DMS153 treated with DMSO at 0.1 percent for 48 hours (cell line): ENCODE measurements around the gene PBX4.
"Not testable (repeated sequence)": the region's sequence is repeated elsewhere in the genome, so short reads cannot be mapped to it uniquely, and the experiment has no call there.

Experiments
- DNase-seq: peaks from one replicate; lab custom pipeline; 2025; ENCODE audit not compliant: unreplicated experiment; lab: John Stamatoyannopoulos, UW

PBX4 gene

GRCh38 chr19:19627621-19628500, 9.4 kb upstream of the PBX4 start, which contains the start of gene LPAR2:
Gene LPAR2 (minus strand): TSS chr19:19628220. CDS start chr19:19627275, 945 bp downstream.
- DNase-seq = peak; percentile 39

DNA sequence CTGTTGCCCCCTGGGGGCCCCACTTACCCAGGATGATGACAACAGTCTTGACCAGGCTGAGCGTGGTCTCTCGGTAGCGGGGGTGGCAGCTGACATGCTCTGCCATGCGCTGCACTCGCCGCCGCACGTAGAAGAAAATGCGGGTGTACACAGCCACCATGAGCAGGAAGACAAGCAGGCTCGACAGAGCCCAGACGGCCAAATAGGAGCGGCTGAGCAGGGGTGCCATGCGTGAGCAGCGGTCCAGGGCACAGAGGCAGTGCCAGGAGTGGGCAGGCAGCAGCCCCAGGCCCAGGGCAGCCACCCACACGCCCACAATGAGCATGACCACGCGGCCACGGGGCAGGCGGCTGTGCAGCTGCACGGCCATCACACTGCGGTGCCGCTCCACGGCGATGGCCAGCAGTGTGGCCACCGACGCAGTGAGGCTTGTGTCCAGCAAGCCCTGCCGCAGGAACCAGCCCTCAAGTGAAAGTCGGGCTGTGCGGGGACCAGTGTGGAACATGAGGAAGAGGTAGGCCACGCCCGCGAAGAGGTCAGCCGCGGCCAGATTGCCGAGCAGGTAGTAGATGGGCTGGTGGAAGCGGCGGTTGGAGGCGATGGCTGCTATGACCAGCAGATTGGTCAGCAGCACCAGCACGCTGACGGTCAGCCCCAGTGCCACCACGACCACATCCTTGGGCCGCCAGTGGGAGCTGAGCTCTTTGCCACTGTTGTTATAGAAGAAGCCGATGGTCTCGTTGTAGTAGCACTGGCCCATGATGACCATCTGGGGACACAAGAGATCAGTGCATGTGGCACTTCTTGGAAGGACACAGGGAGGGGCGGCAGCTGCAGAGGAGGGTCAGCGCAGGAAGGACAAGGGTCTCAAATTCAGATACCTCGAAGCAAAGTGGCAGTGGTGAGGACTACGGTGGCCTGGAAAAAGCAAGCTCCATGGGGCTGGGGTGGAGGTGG, 8.3 kb upstream of the PBX4 start:
- DNase-seq = no peak

- DNase-seq = no peak
Observed at GRCh38 chr19:19624032-19624570, 5.6 kb upstream of the PBX4 start.

GRCh38 chr19:19623383-19623782, 4.9 kb upstream of the PBX4 start:
- DNase-seq = no peak

DNA sequence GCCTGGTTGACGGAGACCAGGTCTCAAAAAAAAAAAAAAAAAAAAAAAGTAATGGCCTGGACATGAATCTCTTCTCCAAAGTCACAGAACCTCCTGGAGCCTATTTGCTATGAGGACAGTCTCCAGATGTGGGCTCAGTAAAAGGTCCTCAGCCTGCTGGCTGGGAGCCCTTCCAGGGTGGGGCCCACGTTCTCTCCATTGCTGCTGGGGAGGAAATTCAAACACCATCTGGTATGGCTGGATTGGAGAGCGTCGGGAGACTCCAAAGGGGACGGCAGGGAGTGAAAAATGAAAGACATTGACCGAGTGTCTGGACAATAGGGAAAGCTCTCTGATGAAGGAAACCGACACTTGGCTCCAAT, 1.3 kb upstream of the PBX4 start:
- no peak for DNase-seq

- no peak for DNase-seq
Observed at GRCh38 chr19:19619181-19619848, 828 bp upstream of the PBX4 start.

- DNase-seq = no peak
Observed at GRCh38 chr19:19615086-19615485, 3.4 kb downstream of the PBX4 start.

DNA sequence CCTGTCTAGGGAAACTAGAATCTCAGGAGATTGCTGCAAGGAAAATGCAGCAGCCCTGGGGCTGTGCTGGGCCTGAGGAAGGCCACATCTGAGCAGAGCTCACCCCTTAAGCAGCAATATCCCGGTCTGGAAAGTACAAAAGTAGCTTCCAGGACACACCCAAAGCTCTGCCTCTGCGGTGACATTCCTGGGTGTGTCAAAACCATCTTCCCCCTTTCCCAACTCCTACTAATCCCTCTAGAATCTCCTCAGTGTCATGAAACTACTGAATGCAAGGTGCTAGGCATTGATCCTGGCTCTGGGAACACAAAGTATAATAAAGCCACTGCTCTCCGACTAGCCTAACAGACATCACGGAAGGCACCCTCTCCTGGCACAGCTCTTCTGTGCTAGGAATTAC, 5.0 kb downstream of the PBX4 start:
- no peak for DNase-seq

DNA sequence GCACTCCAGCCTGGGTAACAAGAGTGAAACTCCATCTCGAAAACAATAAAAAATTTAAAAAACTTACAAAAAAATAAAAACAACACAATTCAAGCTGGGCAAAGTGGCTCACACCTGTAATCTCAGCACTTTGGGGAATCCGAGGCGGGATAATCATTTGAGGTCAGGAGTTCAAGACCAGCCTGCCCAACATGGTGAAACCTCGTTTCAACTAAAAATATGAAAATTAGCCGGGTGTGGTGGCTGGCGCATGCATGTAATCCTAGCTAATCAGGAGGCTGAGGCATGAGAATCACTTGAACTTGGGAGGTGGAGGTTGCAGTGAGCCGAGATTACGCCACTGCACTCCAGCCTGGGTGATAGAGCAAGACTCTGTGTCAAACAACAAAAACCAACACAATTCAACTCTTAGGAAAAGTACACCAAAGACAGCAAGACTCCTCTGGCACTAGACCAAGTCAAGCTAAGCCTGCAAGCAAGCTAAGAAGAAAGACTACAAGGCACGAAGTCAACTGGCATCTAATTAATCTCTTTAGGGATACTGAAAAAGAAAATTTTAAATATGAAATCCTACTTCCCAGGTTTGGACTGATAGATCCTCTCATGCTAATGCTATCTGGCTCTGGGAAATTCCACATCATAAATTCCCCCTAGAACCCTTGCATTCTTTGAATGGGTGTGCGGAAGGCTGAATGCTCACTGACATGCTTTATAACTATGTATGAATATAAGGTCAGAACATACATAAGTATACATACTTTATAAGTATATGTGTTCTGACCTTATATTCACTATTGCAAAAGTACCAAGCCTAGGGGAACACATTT, 7.9 kb downstream of the PBX4 start:
- no peak for DNase-seq

GRCh38 chr19:19606686-19607085, 11.8 kb downstream of the PBX4 start:
- DNase-seq = not testable (repeated sequence)

DNA sequence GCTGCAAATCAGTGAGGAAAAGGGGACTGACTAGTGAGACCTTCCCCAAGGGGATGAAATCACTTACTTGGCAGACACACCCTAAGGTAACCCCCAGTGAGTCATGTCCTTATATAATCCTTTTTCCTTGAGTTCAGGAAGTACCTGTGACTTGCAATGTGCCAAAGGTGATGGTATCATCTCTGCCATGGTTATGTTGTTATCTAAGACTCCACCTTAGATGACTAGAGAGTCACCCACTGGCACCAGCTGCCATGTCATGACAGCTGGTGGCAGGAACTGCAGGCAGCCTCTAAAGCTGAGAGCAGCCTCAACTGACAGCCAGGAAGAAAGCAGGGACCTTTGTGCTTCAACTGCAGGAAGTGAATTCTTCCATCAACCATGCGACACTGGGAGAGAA, 12.5 kb downstream of the PBX4 start:
- no peak for DNase-seq

DNA sequence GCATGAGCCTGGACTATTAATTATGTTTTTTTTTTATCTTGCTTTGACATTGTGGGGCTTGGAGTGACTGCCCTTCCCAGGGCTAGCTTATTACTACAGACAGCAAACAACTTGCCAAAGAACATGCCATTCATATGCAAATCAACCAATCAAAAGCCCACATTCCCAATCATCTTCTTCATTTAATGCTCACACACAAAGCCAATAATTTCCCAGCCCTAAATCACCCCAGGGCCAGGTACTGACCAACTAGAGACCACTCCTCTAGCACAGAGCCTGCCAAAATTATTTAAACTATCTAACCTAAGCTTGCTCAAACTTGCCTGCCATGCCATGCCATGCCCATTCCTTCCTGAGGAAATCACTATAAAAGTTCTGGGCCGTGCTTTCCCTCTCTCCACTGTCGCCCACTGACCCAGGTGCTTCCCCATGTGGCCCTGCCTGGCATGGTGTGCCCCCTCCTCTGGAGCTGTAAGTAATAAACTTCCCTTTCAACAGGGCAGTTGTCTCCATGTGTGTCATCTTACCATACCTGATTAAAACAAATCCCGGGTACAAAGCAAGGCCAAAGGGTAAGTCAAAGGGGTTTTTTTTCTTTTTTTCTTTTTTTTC, 15.7 kb downstream of the PBX4 start:
- no peak for DNase-seq

DNA sequence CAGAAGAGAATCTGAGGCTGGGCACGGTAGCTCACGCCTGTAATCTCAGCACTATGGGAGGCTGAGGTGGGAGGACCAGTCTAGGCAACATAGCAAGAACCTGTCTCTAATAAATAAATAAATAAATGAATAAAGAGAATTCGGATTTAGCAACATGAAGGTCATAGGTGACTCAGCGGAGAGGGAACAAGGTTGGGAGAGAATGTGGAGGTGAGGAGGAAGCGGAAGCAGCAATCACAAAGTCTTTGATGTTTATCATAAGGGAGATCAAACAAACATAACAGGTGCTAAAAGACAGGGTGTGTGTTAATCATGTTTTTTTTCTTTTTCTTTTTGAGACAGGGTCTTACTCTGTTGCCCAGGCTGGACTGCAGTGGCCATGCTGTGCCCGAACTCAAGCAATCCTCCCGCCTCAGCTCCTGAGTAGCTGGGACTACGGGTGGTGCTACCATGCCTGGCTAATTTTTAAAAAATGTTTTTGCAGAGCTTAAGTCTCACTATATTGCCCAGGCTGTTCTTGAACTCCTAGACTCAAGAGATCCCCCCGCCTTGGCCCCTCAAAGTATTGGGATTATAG, 16.3 kb downstream of the PBX4 start:
- DNase-seq = no peak

DNA sequence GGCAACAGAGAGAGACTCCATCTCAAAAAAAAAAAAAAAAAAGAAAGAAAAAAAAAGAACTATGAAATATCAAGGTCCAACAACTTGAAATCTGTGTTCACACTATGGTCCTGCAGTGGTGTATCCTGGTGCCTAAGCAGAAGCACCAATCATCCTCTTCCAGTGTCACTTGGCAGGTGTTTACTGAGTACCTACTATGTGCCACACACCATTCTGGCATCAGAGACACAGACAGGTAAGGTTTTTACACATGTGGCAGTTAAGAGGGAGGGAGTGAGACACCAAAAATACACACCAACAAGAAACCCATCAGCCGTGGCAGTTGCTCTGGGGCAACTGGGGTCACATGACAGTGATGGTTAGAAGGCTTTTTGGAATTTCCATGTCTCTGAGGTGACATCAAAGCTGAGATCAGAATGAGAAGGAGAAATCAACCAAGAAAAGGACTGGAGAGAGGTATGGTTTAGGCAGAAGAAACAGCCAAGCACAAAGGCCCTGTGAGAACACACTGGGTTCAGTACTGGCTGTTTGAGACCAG, 17.6 kb downstream of the PBX4 start:
- DNase-seq = no peak

DNA sequence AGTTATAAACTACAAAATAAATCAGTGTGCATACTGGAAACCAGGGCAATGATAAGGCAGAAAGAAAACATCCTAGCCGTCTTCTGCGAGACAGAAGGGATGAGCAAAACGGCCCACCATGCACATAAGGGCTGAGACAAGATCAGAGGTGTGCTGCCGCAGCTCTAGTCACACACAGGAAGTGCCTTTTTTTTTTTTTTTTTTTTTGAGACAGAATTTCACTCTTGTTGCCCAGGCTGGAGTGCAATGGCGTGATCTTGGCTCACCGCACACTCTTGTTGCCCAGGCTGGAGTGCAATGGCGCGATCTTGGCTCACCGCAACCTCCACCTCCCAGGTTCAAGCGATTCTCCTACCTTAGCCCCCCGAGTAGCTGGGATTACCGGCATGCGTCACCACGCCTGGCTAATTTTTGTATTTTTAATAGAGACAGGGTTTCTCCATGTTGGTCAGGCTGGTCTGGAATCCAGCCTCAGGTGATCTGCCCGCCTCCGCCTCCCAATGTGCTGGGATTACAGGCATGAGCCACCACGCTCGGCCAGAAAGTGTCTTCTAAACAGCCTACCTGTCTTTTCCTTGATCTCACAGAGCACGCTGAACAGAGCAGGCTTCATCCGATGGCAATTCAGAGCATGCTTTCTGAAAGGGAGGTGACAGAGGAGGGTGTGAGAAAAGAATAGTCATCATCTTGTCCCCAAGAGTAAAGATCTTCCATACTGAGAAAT, 19.6 kb downstream of the PBX4 start:
- DNase-seq = not testable (repeated sequence)

- DNase-seq = no peak
Observed at GRCh38 chr19:19597809-19598306, 20.6 kb downstream of the PBX4 start.

- no peak for DNase-seq
Observed at GRCh38 chr19:19595171-19595701, 23.3 kb downstream of the PBX4 start.

DNA sequence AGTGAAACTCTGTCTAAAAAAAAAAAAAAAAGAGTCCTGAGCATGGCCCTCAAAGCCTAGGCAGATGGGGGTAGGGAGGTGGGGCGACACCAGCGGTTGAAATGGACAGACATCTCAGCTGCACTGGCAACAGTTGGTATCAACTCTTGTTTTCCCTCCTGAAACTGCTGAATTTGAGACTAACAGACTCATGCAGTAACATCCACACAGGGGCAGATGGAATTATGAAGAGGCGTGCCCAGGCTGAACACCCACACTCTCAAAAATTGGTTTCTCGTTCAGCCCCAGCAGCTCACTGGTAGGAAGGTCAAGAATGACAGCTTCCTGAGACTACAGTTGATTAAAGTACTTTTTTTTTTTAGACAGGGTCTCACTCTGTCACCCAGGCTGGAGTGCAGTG, 24.1 kb downstream of the PBX4 start:
- no peak for DNase-seq
